ENCODE measurements around the gene POLR2L. TPM values are rescaled to one million over a fixed set of nuclear protein-coding genes. Genes with fewer than 3 reads are reported as not detected.

The POLR2L gene
- total and polyA plus RNA-seq, 4 donors = 57.5 to 152 (median 105) TPM

GRCh38 chr11:865462-866430 lies 23.4 kb upstream of the POLR2L start:
- ATAC-seq (ENCODE audit: low FRiP score) = no peak
- DNase-seq = no peak
- Histone ChIP-seq H3K27ac (ENCODE audit: low read depth in 1 of 2, low read length in 2 of 2) (no peak overlapping the region), H3K4me3 (ENCODE audit: low read length in 2 of 2) (no peak overlapping the region), H3K9me3 (ENCODE audit: control insufficient read depth, low read length) (no peaks in the 10 kb centered on the region), H3K27me3 (ENCODE audit: control insufficient read depth in 1 of 2, insufficient read depth in 2 of 2, low read length in 1 of 2) (no peaks in the 10 kb centered on the region), H3K36me3 (ENCODE audit: control insufficient read depth in 1 of 2, insufficient read depth in 2 of 2, low read length in 1 of 2) (no peaks in the 10 kb centered on the region), H3K4me1 (ENCODE audit: control insufficient read depth in 1 of 2, insufficient read depth in 2 of 2, low read length in 2 of 2) (no peaks in the 10 kb centered on the region)
- 83 to 85% methylated on average over 40 to 41 of the region's 41 CpGs for WGBS, 2 donors
- intact Hi-C loops (cut with DNase I) = no loop called here

GRCh38 chr11:864898-865297 lies 22.6 kb upstream of the POLR2L start:
- H3K4me3 ChIP-seq (ENCODE audit: low read length in 2 of 2) = no peak overlapping the region
- no peaks in the 10 kb centered on the region for H3K4me1 ChIP-seq (ENCODE audit: control insufficient read depth in 1 of 2, insufficient read depth in 2 of 2, low read length in 2 of 2)
- DNase-seq (no peak), ATAC-seq (ENCODE audit: low FRiP score) (no peak)
- WGBS, 2 donors = 83 to 87% methylated on average over 10 to 11 of the region's 11 CpGs
- no peaks in the 10 kb centered on the region for H3K27me3 ChIP-seq (ENCODE audit: control insufficient read depth in 1 of 2, insufficient read depth in 2 of 2, low read length in 1 of 2)
- H3K9me3 ChIP-seq (ENCODE audit: control insufficient read depth, low read length) = no peaks in the 10 kb centered on the region
- intact Hi-C loops (cut with DNase I) = no loop called here
- no peak overlapping the region for H3K27ac ChIP-seq (ENCODE audit: low read depth in 1 of 2, low read length in 2 of 2)
- H3K36me3 ChIP-seq (ENCODE audit: control insufficient read depth in 1 of 2, insufficient read depth in 2 of 2, low read length in 1 of 2) = no peaks in the 10 kb centered on the region

- no peak for ATAC-seq (ENCODE audit: low FRiP score)
- Histone ChIP-seq H3K4me3 (ENCODE audit: low read length in 2 of 2) (no peak overlapping the region), H3K9me3 (ENCODE audit: control insufficient read depth, low read length) (no peaks in the 10 kb centered on the region), H3K27me3 (ENCODE audit: control insufficient read depth in 1 of 2, insufficient read depth in 2 of 2, low read length in 1 of 2) (no peaks in the 10 kb centered on the region), H3K36me3 (ENCODE audit: control insufficient read depth in 1 of 2, insufficient read depth in 2 of 2, low read length in 1 of 2) (no peaks in the 10 kb centered on the region), H3K27ac (ENCODE audit: low read depth in 1 of 2, low read length in 2 of 2) (no peak overlapping the region), H3K4me1 (ENCODE audit: control insufficient read depth in 1 of 2, insufficient read depth in 2 of 2, low read length in 2 of 2) (no peaks in the 10 kb centered on the region)
- 90 to 93% methylated on average over 31 of the region's 31 CpGs for WGBS, 2 donors
- intact Hi-C loops (cut with DNase I) = no loop called here
- DNase-seq = no peak
Measured at GRCh38 chr11:863910-864827, 21.8 kb upstream of the POLR2L start.

GRCh38 chr11:863023-863909 lies 20.9 kb upstream of the POLR2L start:
- no peak for ATAC-seq (ENCODE audit: low FRiP score)
- Histone ChIP-seq H3K4me1 (ENCODE audit: control insufficient read depth in 1 of 2, insufficient read depth in 2 of 2, low read length in 2 of 2) (no peaks in the 10 kb centered on the region), H3K4me3 (ENCODE audit: low read length in 2 of 2) (no peak overlapping the region), H3K9me3 (ENCODE audit: control insufficient read depth, low read length) (no peaks in the 10 kb centered on the region), H3K36me3 (ENCODE audit: control insufficient read depth in 1 of 2, insufficient read depth in 2 of 2, low read length in 1 of 2) (no peaks in the 10 kb centered on the region), H3K27ac (ENCODE audit: low read depth in 1 of 2, low read length in 2 of 2) (no peak overlapping the region), H3K27me3 (ENCODE audit: control insufficient read depth in 1 of 2, insufficient read depth in 2 of 2, low read length in 1 of 2) (no peaks in the 10 kb centered on the region)
- DNase-seq = no peak
- intact Hi-C loops (cut with DNase I) = no loop called here
- 78 to 79% methylated on average over 22 to 24 of the region's 24 CpGs for WGBS, 2 donors

- intact Hi-C loops (cut with DNase I) = no loop called here
- Histone ChIP-seq H3K27ac (ENCODE audit: low read depth in 1 of 2, low read length in 2 of 2) (no peak overlapping the region), H3K9me3 (ENCODE audit: control insufficient read depth, low read length) (no peaks in the 10 kb centered on the region), H3K4me3 (ENCODE audit: low read length in 2 of 2) (no peak overlapping the region), H3K4me1 (ENCODE audit: control insufficient read depth in 1 of 2, insufficient read depth in 2 of 2, low read length in 2 of 2) (no peaks in the 10 kb centered on the region), H3K27me3 (ENCODE audit: control insufficient read depth in 1 of 2, insufficient read depth in 2 of 2, low read length in 1 of 2) (no peaks in the 10 kb centered on the region), H3K36me3 (ENCODE audit: control insufficient read depth in 1 of 2, insufficient read depth in 2 of 2, low read length in 1 of 2) (no peaks in the 10 kb centered on the region)
- ATAC-seq (ENCODE audit: low FRiP score) (no peak), DNase-seq (no peak)
- 67 to 69% methylated on average over 10 to 12 of the region's 12 CpGs for WGBS, 2 donors
Measured at GRCh38 chr11:862696-863022, 20.3 kb upstream of the POLR2L start.

GRCh38 chr11:862081-862661 lies 19.8 kb upstream of the POLR2L start:
- ATAC-seq (ENCODE audit: low FRiP score) = no peak

GRCh38 chr11:861105-861479 lies 18.8 kb upstream of the POLR2L start:
- ATAC-seq (ENCODE audit: low FRiP score) (no peak), DNase-seq (no peak)
- H3K36me3 ChIP-seq (ENCODE audit: control insufficient read depth in 1 of 2, insufficient read depth in 2 of 2, low read length in 1 of 2) = no peaks in the 10 kb centered on the region
- intact Hi-C loops (cut with DNase I) = no loop called here
- no peaks in the 10 kb centered on the region for H3K4me1 ChIP-seq (ENCODE audit: control insufficient read depth in 1 of 2, insufficient read depth in 2 of 2, low read length in 2 of 2)
- no peaks in the 10 kb centered on the region for H3K9me3 ChIP-seq (ENCODE audit: control insufficient read depth, low read length)
- H3K27me3 ChIP-seq (ENCODE audit: control insufficient read depth in 1 of 2, insufficient read depth in 2 of 2, low read length in 1 of 2) = no peaks in the 10 kb centered on the region
- no peak overlapping the region for H3K4me3 ChIP-seq (ENCODE audit: low read length in 2 of 2)
- H3K27ac ChIP-seq (ENCODE audit: low read depth in 1 of 2, low read length in 2 of 2) = no peak overlapping the region
- WGBS, 2 donors = 90 to 93% methylated on average over 14 of the region's 14 CpGs

More at GRCh38 chr11:862081-862661, 19.8 kb upstream of the POLR2L start:
- Histone ChIP-seq H3K4me1 (ENCODE audit: control insufficient read depth in 1 of 2, insufficient read depth in 2 of 2, low read length in 2 of 2) (no peaks in the 10 kb centered on the region), H3K27me3 (ENCODE audit: control insufficient read depth in 1 of 2, insufficient read depth in 2 of 2, low read length in 1 of 2) (no peaks in the 10 kb centered on the region), H3K27ac (ENCODE audit: low read depth in 1 of 2, low read length in 2 of 2) (no peak overlapping the region), H3K36me3 (ENCODE audit: control insufficient read depth in 1 of 2, insufficient read depth in 2 of 2, low read length in 1 of 2) (no peaks in the 10 kb centered on the region), H3K9me3 (ENCODE audit: control insufficient read depth, low read length) (no peaks in the 10 kb centered on the region), H3K4me3 (ENCODE audit: low read length in 2 of 2) (no peak overlapping the region)
- DNase-seq = no peak
- WGBS, 2 donors = 45 to 47% methylated on average over 20 of the region's 20 CpGs
- intact Hi-C loops (cut with DNase I) = no loop called here

Measured in aorta (tissue), 5 donors.